Neutrophil (primary cell): ENCODE data around the gene CDKN2B-AS1.

Experiments
- H3K27ac ChIP-seq: fragments of 200-600 bp; sonication (generic); 2 replicates; pipeline ENCODE4 v1.5.1; 2016; ENCODE audit warnings: mild to moderate bottlenecking, moderate library complexity
- H3K27me3 ChIP-seq: fragments of 200-600 bp; sonication (generic); 2 replicates; pipeline ENCODE4 v1.6.0; 2016; ENCODE audit warnings: mild to moderate bottlenecking
- H3K36me3 ChIP-seq: fragments of 200-600 bp; sonication (generic); 2 replicates; pipeline ENCODE4 v1.5.1; 2017
- H3K4me1 ChIP-seq, 2 experiments: fragments of 200-600 bp in 1 of 2; sonication (generic) in 1 of 2; 1 replicate in 1 of 2; 2 replicates in 1 of 2; pipeline versions ENCODE4 v1.5.1 to v1.6.1; 2013 to 2016; ENCODE audit warnings: low read depth in 1 of 2, low read length in 1 of 2, mild to moderate bottlenecking in 1 of 2, moderate library complexity in 1 of 2; ENCODE audit not compliant: control insufficient read depth in 1 of 2, insufficient read depth in 1 of 2
- H3K4me3 ChIP-seq, 2 experiments: fragments of 200-600 bp in 1 of 2; sonication (generic) in 1 of 2; 1 replicate in 1 of 2; 2 replicates in 1 of 2; pipeline ENCODE4 v1.5.1; 2013 to 2016; ENCODE audit warnings: low read depth in 1 of 2, low read length in 1 of 2, mild to moderate bottlenecking in 1 of 2, moderate library complexity in 1 of 2
- H3K9me3 ChIP-seq: fragments of 200-600 bp; sonication (generic); 2 replicates; pipeline ENCODE4 v1.5.1; 2016
- CTCF ChIP-seq: fragments of 200-600 bp; sonication (generic); IDR thresholded peaks from 2 replicates; pipeline ENCODE4 v1.5.1; 2016; ENCODE audit warnings: antibody characterized with exemption

Gene CDKN2B-AS1

DNA sequence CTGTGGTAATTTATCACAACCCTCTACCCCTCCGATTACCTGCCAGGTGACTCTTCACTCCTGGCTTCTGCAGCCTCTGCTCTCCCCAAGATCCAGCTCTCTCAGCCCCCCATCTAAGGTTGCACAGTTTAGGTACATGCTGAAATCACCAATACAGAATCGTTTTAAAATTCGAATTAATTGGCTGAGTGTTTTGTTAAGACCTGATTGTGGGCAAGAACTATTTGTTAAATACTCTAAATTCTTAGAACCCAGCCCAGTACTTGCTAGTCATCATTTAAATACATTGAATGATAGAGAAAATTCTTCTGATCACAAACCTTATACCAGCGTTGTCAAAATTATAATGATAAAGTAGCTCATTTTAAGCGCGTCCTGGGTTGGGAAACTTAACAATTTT lies 162.0 kb downstream of the CDKN2B-AS1 start:
- Histone ChIP-seq H3K4me3 (no peak overlapping the region), H3K27me3 (no peaks in the 10 kb centered on the region), H3K36me3 (no peaks in the 10 kb centered on the region), H3K4me1 (peaks cover 0 to 7% of the 10 kb centered on the region in 2 experiments), H3K27ac (no peak overlapping the region), H3K9me3 (no peaks in the 10 kb centered on the region)
- TF ChIP-seq CTCF, result no peak

DNA sequence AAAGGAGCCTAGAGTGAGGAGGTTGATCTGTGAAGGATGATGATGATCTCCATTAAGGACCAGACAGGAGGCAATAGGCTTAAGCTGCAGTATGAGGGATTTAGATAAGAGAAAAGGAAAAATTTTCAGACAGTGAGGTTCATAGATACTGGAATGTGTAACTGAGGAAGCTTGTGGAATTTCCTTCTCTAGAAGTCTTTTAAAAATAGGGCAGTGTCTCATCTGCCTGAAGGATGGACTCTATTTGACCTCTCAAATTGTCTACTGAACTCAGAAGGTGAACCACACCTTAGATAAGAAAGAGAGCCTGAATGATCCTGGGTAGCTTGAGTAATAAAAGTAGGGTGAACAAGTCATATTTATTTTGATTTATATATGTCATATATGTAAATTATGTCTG lies 162.7 kb downstream of the CDKN2B-AS1 start:
- TF ChIP-seq CTCF, result no peak
- Histone ChIP-seq H3K27ac (no peak overlapping the region), H3K4me1 (peaks cover 0 to 7% of the 10 kb centered on the region in 2 experiments), H3K9me3 (no peaks in the 10 kb centered on the region), H3K27me3 (no peaks in the 10 kb centered on the region), H3K4me3 (no peak overlapping the region), H3K36me3 (no peaks in the 10 kb centered on the region)

DNA sequence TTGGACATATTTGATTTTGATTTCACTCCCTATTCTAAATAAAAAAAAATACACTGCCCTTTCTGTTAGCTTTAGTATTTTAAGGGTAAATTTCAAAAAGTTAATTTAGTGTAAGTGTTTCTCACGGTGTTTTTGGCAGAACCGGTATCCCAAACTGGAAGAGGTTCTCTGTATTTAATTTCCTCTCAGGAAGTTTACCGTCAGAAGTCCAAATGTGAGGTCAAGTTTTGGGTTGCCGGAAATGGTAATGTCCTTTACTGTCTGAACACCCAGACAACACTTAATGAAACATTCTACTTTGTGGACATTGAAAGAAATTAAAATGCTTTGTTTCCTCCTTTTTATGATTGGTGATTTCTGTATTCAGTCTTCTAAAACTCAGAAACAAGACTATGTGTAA lies 163.2 kb downstream of the CDKN2B-AS1 start:
- Histone ChIP-seq H3K27ac (no peak overlapping the region), H3K27me3 (no peaks in the 10 kb centered on the region), H3K4me1 (peaks cover 0 to 7% of the 10 kb centered on the region in 2 experiments), H3K36me3 (no peaks in the 10 kb centered on the region), H3K9me3 (no peaks in the 10 kb centered on the region), H3K4me3 (no peak overlapping the region)
- TF ChIP-seq CTCF, result no peak

GRCh38 chr9:22158271-22158670 lies 163.7 kb downstream of the CDKN2B-AS1 start:
- no peak overlapping the region for H3K27ac ChIP-seq
- no peak overlapping the region for H3K4me3 ChIP-seq
- peaks cover 0 to 7% of the 10 kb centered on the region in 2 experiments for H3K4me1 ChIP-seq
- H3K36me3 ChIP-seq, result no peaks in the 10 kb centered on the region
- TF ChIP-seq CTCF, result no peak
- H3K27me3 ChIP-seq, result no peaks in the 10 kb centered on the region
- no peaks in the 10 kb centered on the region for H3K9me3 ChIP-seq

- H3K36me3 ChIP-seq, result no peaks in the 10 kb centered on the region
- H3K4me1 ChIP-seq, result peaks cover 0 to 7% of the 10 kb centered on the region in 2 experiments
- H3K27me3 ChIP-seq, result no peaks in the 10 kb centered on the region
- no peak overlapping the region for H3K27ac ChIP-seq
- H3K4me3 ChIP-seq, result no peak overlapping the region
- no peak for TF ChIP-seq CTCF
- H3K9me3 ChIP-seq, result no peaks in the 10 kb centered on the region
Observed at GRCh38 chr9:22158927-22159346, 164.3 kb downstream of the CDKN2B-AS1 start.

DNA sequence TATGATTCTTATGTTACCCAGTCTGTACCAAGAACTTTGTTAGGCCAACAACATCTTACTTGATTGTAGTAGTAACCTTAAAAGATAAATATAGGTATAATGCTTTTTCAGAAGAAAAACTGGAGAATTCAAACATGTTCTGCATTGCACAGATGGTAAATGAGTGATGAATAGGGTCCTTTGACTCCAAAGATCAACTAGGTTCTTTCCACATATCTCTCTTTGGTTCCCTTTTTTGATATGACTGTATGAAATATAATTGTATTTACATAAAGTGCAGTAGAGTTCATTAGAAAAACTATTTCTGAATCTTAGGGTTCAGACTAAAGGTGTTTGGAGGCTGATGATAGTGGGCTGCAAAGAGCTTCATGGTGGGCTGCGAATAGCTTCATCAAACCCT lies 165.0 kb downstream of the CDKN2B-AS1 start:
- TF ChIP-seq CTCF, result no peak
- Histone ChIP-seq H3K4me1 (peaks cover 0 to 7% of the 10 kb centered on the region in 2 experiments), H3K4me3 (no peak overlapping the region), H3K36me3 (no peaks in the 10 kb centered on the region), H3K27ac (no peak overlapping the region), H3K27me3 (no peaks in the 10 kb centered on the region), H3K9me3 (no peaks in the 10 kb centered on the region)
